Left ventricle myocardium superior (tissue), 1 donor: ENCODE data around the gene GLRX. TPM values are rescaled to one million over a fixed set of nuclear protein-coding genes. Genes with fewer than 3 reads are reported as not detected.
A peak's percentile ranks its signal among the peaks of the same experiment; 100 is the strongest.
"Not testable (repeated sequence)": the region's sequence is repeated elsewhere in the genome, so short reads cannot be mapped to it uniquely, and the experiment has no call there.

Experiments used
- ATAC-seq: fragments of 200-7000 bp; cut with Tn5 transposase; one replicate; pipeline ENCODE4 v1.9.1; 2020; ENCODE audit warnings: mild to moderate bottlenecking, moderate library complexity
- DNase-seq: peaks from one replicate; pipeline ENCODE4 v3.0.0-alpha.2; 2020
- intact Hi-C: fragments of 100-400 bp; cut with micrococcal nuclease; formaldehyde crosslinking; loops from one replicate; pipeline ENCODE4 v1.11.0; 2022
- total RNA-seq: library from RNA; stranded (reverse); fragmentation: NEBNext Ultra II Directional; extraction: Animal tissue kit (Norgen Biotek cat#: 25700); gene quantifications from one replicate; pipeline ENCODE4 v1.2.1, GENCODE V29; 2021
- donor health status: DM: no; HTN: yes; CAD: no; lungs with severe emphysema.

Gene GLRX
- total RNA-seq, 1 donor from 2014 or later, result 106 TPM

DNA sequence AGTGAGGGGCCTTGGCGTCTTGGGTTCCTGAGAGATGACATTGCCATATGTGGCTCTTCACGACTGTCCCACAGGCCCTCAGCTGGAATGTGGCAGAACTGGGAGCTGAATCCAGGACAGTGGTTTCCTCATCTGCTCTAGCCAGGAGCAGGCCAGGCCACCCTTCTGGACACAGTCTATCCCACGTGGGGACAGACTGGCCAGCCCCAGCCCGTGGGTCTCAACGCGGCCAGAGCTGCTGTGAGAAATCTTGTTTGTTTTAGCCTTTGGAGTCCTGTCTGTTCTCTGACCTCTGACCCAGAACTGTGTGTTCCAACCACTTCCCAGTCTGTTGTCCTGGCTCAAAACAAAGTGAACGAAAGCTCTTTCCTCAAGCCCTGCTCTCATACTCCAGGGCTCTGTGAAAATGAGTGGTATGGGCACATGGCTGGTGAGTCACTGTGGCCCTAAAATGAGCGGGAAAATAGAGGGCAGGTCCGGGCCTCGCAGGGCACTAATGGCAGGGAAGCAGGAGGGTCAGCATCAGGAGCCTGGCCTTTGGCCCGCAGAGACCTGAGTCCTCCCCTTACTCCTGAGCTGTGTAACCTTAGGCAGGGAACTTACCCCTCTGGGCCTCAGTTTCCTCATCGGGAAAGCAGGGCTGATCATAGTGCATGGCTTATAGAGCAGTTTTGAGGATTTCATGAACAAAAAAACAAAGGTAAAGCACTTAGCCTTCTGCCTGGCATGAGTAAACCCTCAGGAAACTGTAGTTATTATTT lies 34.8 kb upstream of the GLRX start:
- intact Hi-C loops, result loop anchor here (5.0 to 10.0 kb wide), 2 partner anchors 97 to 480 kb away; no protein-coding TSS in a partner anchor
- DNase-seq, result peak; percentile 86
- ATAC-seq, result peak; percentile 67

DNA sequence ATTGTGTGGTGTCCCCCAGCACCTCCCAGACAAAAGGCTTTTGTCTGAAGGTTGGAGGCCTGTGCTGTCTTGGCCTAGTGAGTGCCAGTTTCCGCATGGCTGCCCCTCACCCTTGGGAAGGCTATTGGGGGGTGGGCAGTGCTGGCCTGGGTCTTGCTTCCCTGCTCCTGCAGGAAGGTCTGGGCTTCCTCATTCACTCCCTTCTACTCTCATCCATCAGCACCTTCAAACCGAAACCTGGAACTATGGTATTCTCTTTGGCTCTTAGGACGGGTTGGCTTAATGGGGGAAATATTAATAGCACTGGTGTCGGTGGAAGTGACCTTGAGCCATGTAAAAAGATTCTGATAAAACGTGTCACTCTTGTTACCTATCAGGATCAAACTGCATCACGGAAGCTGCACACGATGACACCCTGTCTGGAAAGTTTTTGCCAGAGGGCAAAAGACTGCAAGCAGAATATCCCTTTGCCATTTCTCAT lies 34.0 kb upstream of the GLRX start:
- intact Hi-C loops, result loop anchor here (5.0 to 10.0 kb wide), 2 partner anchors 98 to 481 kb away; no protein-coding TSS in a partner anchor
- DNase-seq, result no peak
- peak; percentile 61 for ATAC-seq

DNA sequence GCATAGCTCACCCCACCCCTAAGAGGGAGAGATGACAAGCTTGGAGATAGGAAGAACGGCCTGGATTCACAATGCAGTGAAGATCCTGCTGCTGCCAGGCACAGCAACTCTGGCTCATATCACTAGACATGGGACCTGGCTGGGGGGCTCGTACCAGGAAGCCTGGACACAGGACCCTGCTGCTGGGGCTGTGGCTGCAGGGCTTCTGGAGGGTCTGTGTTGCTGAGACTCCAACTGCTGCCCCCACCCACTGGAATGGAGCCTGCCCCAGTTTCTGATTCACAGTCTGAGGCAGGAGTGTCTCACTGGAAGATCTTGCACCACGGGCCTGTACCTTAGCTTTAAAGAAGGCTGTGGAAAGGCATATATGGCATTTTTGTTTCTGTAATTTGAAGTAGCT lies 31.0 kb upstream of the GLRX start:
- intact Hi-C loops, result loop anchor here (10.0 kb wide), 1 partner anchor 101 kb away; no protein-coding TSS in a partner anchor
- no peak for ATAC-seq
- no peak for DNase-seq

DNA sequence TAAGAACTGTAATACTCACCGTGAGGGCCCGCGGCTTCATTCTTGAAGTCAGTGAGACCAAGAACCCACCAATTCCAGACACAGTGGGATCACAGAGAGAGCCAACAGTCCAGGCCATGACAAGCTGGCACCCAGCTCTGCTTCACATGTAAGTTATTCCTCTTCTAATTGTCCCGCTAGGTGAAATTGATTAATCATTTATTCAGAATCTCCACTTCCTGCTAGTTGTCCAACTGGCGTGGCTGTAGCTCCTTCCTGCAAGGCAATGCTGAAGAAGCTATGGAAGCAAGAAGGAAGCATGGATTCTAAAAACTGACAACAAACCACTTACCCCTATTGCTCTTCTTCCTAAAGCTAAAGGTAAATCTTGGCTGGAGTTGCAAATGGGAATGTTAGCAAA lies 30.0 kb upstream of the GLRX start:
- DNase-seq, result no peak
- ATAC-seq, result no peak
- intact Hi-C loops, result loop anchor here (10.0 kb wide), 1 partner anchor 102 kb away; no protein-coding TSS in a partner anchor

DNA sequence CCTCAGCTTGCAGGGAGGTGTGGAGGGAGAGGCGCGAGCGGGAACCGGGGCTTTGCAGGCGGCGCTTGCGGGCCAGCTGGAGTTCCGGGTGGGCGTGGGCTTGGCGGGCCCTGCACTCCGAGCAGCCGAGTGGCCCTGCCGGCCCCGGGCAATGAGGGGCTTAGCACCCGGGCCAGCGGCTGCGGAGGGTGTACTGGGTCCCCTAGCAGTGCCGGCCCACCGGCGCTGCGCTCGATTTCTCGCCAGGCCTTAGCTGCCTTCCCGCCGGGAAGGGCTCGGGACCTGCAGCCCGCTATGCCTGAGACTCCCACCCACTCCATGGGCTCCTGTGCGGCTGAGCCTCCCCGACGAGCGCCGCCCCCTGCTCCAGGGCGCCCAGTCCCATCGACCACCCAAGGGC lies 28.6 kb upstream of the GLRX start:
- ATAC-seq, DNase-seq: not testable (repeated sequence)
- intact Hi-C loops, result loop anchor here (10.0 kb wide), 1 partner anchor 104 kb away; no protein-coding TSS in a partner anchor

DNA sequence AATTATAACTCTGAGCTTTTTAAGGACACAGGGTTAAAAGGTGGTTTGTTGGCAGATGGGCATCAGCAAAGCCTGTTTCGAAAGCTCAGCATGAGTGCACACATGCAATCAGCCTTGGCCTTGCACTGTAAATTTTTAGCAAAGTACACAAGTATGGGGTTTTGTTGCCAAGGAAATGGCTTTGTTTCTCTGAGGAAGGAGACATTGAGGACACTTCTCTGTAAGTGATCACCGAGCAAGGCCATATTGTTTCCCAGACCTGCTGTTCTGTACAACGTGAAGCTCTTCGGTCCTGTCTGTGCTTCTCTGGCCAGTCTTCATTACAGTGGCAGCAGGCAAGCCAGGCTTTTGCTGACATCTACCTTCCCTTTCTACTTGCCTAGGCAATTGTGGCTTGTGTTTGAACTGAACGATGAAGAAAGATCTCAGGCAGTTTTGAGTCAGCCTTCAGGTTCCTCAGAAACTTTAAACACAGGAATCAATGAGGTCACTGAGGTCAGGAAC lies 27.9 kb upstream of the GLRX start:
- no peak for ATAC-seq
- intact Hi-C loops, result loop anchor here (10.0 kb wide), 1 partner anchor 104 kb away; no protein-coding TSS in a partner anchor
- DNase-seq, result no peak

DNA sequence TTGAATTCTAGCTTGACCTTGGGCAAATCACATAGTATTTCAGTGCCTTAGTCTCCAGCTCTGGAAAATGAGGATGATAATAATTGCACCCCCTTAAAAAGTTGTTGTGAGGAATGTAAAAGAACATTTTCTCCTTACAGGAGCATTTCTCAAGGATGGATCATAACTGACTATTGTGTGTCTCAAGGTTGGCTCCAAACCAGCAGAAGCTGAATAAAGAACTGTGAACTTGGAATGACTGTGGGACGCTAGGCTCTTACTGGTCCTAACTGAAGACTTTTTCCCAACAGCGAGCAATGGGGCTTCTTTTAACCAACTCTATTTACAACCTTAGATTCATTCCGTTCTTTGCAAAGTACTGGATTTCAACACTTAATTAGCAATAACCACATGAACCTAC lies 26.2 kb upstream of the GLRX start:
- DNase-seq (no peak), ATAC-seq (no peak)
- intact Hi-C loops, result loop anchor here (10.0 kb wide), 1 partner anchor 184 kb away; no protein-coding TSS in a partner anchor

DNA sequence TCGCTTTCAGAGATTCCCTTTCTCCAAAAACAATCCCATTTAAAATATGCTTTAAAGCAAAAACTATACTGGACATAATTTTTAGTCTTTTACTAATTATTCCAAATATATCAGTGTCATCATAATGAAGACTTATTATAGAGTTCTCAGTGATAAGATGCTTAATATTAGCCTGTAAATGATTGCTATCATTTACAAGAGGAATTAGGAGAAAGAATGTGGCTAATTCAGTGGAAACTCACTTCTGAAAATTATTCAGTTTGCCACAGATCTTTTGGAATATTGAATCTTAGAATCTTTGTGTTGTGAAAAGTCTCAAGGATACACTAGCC lies 24.7 kb upstream of the GLRX start:
- ATAC-seq, result no peak
- intact Hi-C loops, result loop anchor here (10.0 kb wide), 1 partner anchor 182 kb away; no protein-coding TSS in a partner anchor
- DNase-seq, result no peak

DNA sequence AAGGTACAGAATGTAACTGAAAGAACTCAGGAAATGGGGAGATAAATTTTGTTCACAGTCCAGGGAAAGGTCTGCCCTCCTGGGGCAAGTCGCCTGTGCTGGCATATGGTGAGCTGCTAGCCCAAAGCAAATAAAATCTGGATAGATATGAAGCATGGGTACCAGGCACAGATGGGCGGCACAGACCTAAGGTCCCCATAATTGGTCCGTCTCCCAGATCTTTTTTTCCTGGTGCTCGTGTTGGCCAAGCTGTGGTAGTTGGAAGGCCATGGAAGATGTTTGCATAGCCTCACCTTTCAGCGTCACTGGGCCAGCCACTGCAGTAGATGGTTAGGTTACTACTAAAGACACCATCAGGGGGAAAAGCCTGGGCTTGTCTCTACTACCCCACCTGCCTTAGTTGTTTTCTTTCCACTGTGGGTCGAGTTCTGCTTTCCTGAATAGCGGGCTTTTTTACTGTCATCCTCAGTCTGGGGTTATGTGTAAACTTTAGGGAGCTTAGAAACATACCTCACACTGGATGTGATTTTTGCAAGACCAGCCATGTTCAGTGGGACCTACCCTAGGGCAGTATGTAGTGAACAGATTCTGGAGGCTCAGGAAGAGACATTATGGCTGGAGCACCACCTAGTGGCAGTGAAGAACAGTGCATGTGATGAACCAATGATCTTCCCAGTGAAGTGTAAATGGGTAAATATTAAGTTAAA lies 24.2 kb upstream of the GLRX start:
- intact Hi-C loops, result loop anchor here (10.0 kb wide), 1 partner anchor 182 kb away; no protein-coding TSS in a partner anchor
- DNase-seq, result no peak
- ATAC-seq, result peak; percentile 69

DNA sequence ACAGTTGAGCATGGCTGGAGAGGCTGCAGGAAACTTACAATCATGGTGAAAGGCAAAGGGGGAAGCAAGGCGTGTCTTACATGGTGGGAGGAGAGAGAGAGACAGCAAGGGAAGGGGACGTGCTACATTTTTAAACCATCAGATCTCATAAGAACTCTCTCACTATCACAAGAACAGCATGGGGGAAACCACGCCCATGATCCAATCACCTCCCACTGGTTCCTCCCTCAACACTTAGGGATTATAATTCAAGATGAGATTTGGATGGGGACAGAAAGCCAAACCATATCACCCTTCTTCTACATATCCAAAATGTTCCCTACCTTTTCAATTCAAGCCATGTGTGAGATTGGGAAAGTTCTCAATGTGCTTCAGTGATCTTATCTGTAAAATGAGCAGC lies 22.9 kb upstream of the GLRX start:
- DNase-seq, result no peak
- intact Hi-C loops, result loop anchor here (10.0 kb wide), 1 partner anchor 181 kb away; no protein-coding TSS in a partner anchor
- ATAC-seq, result no peak

DNA sequence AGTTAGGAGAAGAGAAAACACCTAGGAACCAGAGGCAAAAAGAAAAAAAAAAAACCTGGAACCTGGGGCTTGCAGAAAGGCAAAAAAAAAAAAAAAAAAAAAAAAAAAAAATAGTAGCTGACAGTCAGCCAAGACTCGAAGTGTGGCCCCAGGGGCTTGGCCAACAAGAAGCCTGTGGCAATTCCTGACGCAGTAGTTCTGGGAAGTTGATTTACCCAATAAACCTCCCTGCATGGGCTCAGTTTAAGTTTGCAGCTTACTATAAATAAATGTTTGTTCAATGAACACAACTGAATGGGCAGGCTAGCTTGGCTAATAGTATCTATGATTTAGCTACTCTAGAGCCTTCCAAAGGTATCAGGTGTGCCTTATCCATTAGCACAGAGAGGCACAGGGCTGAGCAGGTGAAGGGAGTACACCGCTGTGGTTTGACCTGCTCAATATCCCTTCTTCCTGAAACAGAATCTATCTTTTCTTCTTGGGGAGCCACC lies 21.3 kb upstream of the GLRX start:
- intact Hi-C loops, result loop anchor here (2.0 to 10.0 kb wide), 2 partner anchors 63 to 179 kb away; no protein-coding TSS in a partner anchor
- ATAC-seq (peak; percentile 23), DNase-seq (no peak)

DNA sequence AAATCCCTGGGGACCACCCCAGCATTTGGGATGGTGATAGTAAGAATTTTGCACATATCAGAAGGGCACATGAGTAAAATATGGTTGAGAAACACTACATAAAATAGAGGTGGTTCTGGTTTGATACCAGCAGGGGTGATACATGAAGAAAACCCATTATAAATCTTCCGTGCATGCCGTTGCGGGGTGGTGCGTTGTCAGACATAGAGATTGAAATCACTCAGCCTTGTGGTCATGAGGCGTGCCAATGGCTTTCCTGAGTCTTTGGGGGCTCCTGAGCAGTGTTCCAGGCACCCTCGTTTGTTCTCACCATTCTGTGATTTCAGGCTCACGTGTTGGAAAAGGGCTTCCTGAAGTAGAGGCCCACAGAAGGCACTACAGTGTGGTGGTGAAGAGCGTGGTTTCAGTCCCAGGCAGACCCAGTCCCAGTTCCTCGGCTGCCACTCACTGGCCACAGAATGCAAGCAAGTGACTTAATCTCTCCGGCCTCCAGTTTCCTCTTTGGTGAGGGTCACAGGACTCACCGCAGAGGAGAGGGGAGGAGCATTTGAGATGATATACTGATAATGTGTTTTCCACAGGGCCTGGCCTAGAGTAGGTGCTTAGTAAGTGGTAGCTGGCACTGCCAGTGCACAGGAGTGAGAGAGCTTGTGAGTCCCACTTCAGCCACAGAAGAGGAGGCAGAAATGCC lies 20.5 kb upstream of the GLRX start:
- peak; percentile 74 for ATAC-seq
- DNase-seq, result peak; percentile 74
- intact Hi-C loops, result loop anchor here (2.0 to 10.0 kb wide), 2 partner anchors 62 to 178 kb away; no protein-coding TSS in a partner anchor

DNA sequence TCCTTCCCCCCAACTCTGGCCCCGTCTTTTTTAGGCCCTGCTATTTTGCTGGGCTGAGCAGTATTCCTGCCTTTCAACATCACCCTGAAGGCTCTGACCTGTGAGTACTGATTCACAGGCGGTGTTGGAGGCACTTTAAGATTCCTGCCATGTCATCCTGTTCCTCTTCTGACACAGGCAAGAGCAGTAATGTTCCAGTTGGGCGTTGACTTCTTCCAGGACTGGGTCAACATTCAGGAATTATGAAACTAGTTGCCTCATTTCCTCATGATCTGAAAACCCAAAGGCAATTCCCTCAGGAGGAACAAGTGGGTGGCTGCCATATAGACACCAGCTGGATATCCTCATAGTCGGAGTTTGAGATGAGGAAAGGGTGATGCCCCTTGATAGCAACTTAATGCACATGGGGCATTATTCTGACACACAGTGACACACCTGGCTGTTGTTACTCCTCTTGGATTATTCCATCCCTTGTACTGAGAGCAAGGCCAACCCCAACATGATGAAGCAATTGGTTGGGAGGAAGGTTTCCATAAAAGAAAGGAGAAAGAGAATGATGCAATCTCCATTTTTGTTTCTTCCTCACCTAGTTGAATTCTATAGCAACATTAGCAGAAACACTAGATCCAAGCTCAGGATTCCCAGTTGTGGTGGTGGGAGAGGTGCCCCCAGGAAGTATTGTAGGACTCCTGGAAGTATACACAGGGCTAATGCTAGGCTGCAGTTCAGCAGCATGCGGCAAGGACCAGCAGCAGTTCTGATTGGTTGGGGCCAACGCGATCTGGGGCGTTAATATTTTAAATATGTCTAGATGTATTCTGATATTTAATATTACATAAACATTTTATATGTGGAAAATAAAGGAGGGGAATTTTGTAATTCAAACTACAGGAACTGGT lies 19.6 kb upstream of the GLRX start:
- DNase-seq (no peak), ATAC-seq (peak; percentile 83)
- intact Hi-C loops, result loop anchor here (2.0 to 10.0 kb wide), 2 partner anchors 61 to 177 kb away; no protein-coding TSS in a partner anchor

DNA sequence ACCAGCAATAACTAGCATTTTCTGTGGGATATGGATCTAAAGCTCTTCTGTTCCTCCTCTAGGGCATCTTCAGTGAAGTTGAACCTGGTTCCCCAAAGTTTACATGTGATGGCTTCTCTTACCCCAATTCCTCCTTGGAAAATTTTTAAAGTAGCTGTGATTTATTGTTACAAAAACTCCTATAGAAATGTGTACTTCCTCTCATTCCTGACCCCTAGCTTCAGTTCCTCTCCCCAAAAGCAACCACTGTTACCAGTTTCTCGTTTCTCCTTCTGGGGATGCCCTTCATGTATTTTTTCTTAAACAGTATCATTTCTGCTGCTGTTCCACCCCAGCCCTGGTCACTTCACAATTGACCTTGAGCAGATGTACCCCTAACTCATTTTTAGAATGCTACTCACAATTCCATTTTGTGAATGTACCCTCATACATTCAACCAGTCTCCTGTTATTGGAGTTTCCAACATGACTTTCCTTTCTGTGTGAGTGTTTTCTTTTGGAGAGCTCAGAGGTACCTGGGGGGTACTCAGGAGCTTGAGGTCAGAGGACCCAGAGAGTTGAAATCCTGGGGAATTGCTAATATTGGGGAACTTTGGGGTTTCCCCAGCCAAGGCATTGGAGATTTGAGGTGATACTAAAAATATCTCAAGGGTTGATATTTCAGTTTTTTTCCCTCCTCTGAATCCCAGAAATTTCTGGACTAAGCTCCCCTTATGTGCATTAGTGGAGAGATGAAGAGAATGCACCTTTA lies 18.6 kb upstream of the GLRX start:
- ATAC-seq (no peak), DNase-seq (no peak)
- intact Hi-C loops, result loop anchor here (10.0 kb wide), 1 partner anchor 176 kb away; no protein-coding TSS in a partner anchor

DNA sequence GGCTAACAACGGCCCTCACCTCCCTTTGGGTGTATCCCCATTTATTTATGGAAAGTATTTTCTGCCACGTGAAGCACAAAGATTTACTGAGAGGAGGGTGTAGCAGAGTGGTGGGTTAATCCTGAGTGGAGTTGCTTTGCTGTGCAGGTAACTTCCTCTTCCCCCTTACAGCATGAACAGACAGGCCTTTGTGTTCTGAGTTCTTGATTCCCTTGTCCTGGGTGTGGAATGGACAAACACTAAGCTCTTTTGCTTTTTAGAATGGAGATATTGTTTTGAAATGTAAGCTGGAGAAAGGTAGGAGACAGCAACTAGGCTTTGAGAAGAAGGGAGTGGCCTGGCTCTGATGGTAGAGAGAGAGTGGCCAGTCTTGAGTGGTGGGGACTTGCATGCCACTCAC lies 17.1 kb upstream of the GLRX start:
- intact Hi-C loops, result loop anchor here (10.0 kb wide), 1 partner anchor 175 kb away; no protein-coding TSS in a partner anchor
- ATAC-seq, result no peak
- DNase-seq, result no peak

DNA sequence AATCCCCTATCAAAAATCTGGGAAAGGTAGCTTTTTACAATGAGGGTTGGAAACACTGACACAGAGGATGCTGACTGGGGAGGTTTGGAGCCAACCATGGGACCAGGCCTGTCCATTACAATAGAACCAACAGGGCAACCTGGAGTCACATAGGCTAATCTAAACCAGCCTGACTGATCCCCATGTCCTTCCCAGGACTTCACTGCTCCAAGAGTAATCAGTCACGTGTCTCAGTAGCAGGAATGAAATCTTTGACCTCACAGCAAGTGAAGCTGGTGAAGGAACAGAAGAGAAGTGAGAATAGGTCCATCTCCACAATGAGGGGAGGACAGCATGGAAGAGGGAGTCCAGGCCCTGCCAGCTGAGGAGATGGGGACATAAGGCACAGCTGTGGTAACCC lies 16.0 kb upstream of the GLRX start:
- intact Hi-C loops, result no loop called here
- DNase-seq (no peak), ATAC-seq (no peak)

DNA sequence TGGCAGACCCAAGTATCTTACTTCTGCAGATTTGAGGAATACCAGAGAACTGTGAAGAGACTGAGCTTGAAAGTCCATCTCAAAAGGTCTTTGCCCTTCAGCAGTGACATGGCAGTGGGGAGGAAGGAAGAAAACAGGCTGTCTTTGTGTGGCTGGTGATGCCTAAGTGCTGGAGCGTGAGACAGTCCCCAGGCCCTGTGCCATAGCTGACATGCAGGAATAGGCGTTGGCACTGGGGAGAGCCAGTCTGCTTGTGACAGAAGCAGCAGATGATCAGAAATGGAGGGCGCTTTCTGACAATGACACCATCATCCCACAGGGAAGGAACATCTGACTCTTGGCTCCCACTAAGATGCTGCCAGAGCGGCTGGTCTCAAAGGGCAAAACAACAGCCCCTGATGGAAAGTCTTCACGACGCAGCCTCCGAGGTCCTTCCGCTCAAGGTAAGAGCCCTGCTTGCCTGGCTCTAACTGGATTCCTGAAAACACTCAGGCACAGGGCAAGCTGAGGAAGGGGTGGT lies 15.5 kb upstream of the GLRX start:
- DNase-seq (no peak), ATAC-seq (no peak)
- intact Hi-C loops, result no loop called here
